Muscle layer of duodenum (tissue), 2 donors: ENCODE data around the gene NCR1.
"Not testable (repeated sequence)": the region's sequence is repeated elsewhere in the genome, so short reads cannot be mapped to it uniquely, and the experiment has no call there.

Experiments used
- H3K27ac ChIP-seq: one replicate; pipeline ENCODE4 v1.7.0; 2013; ENCODE audit warnings: mild to moderate bottlenecking, low read length
- H3K27me3 ChIP-seq: one replicate; pipeline ENCODE4 v1.7.0; 2013; ENCODE audit warnings: low read depth, mild to moderate bottlenecking, control low read depth, low read length
- H3K36me3 ChIP-seq, 2 donors: one replicate each; pipeline ENCODE4 v1.7.0; 2013; ENCODE audit warnings: low read length in 2 of 2, control low read depth in 1 of 2, mild to moderate bottlenecking in 1 of 2; ENCODE audit not compliant: insufficient read depth in 2 of 2, control insufficient read depth in 1 of 2
- H3K4me1 ChIP-seq, 2 donors: one replicate each; pipeline ENCODE4 v1.7.0; 2013; ENCODE audit warnings: low read length in 2 of 2, mild to moderate bottlenecking in 2 of 2, control low read depth in 1 of 2, moderate library complexity in 1 of 2; ENCODE audit not compliant: insufficient read depth in 2 of 2, control insufficient read depth in 1 of 2
- H3K4me3 ChIP-seq, 2 donors: one replicate each; pipeline ENCODE4 v1.7.0; 2013; ENCODE audit warnings: low read length in 2 of 2, low read depth in 1 of 2, mild to moderate bottlenecking in 1 of 2
- H3K9me3 ChIP-seq, 2 donors: one replicate each; pipeline ENCODE4 v1.7.0; 2013; ENCODE audit warnings: low read length in 2 of 2, control low read depth in 1 of 2, mild to moderate bottlenecking in 1 of 2; ENCODE audit not compliant: control insufficient read depth in 1 of 2
- donor health status: healthy.

The NCR1 gene, protein sequence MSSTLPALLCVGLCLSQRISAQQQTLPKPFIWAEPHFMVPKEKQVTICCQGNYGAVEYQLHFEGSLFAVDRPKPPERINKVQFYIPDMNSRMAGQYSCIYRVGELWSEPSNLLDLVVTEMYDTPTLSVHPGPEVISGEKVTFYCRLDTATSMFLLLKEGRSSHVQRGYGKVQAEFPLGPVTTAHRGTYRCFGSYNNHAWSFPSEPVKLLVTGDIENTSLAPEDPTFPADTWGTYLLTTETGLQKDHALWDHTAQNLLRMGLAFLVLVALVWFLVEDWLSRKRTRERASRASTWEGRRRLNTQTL

DNA sequence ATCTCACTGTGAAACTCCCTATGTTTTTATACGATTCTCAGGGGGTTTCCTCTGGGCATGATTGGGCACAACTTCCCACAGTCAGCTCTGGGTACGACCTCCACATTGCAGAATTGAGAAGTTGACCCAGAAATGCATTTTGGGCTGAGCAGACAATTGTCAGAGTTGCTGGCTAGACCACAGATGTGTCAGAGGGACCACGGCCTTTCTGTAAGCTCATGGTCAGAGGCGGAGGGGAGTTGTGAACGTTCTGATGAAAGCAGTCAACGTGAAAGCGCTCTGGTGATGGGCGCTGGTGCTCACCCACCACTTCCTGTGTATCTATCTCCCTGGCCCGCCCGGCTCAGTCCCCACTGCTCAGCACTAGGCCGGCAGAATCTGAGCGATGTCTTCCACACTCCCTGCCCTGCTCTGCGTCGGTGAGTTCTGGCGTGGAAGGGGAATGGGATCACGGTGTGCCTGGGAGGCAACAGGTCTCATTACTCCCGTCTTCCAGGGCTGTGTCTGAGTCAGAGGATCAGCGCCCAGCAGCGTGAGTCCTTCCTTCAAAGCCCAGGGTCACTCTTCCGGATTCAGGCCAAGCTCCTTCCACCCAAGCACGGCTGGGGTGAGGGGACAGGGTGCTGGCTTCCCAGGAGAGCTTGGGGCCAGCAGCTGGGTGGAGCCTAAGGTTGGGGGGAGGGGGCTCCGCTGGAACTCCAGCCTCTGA lies at the start of gene NCR1:
Gene NCR1 (plus strand): TSS at position 346 of the 709 bp plus-strand sequence. CDS start 40 bp downstream, at position 386.
- Histone ChIP-seq H3K4me1 (no peaks in the 10 kb centered on the region), H3K27me3 (no peaks in the 10 kb centered on the region), H3K27ac (no peak within 1 kb of the TSS), H3K36me3 (no peaks in the 10 kb centered on the region), H3K4me3 (no peak within 1 kb of the TSS), H3K9me3 (no peaks in the 10 kb centered on the region)

GRCh38 chr19:54858476-54858875 lies 47.5 kb upstream of the NCR1 start:
- not testable (repeated sequence) for H3K27me3 ChIP-seq, H3K4me3 ChIP-seq, H3K27ac ChIP-seq, H3K36me3 ChIP-seq, H3K9me3 ChIP-seq, H3K4me1 ChIP-seq

GRCh38 chr19:54859421-54859820 lies 46.5 kb upstream of the NCR1 start:
- H3K36me3 ChIP-seq, H3K4me1 ChIP-seq, H3K9me3 ChIP-seq, H3K27ac ChIP-seq, H3K4me3 ChIP-seq, H3K27me3 ChIP-seq: not testable (repeated sequence)

GRCh38 chr19:54863459-54863858 lies 42.5 kb upstream of the NCR1 start:
- not testable (repeated sequence) for H3K9me3 ChIP-seq, H3K27me3 ChIP-seq, H3K4me1 ChIP-seq, H3K4me3 ChIP-seq, H3K27ac ChIP-seq, H3K36me3 ChIP-seq

- no peaks in the 10 kb centered on the region for H3K4me1 ChIP-seq
- no peak overlapping the region for H3K27ac ChIP-seq
- no peaks in the 10 kb centered on the region for H3K9me3 ChIP-seq
- no peak overlapping the region for H3K4me3 ChIP-seq
- H3K27me3 ChIP-seq = no peaks in the 10 kb centered on the region
- no peaks in the 10 kb centered on the region for H3K36me3 ChIP-seq
These were observed 34.3 kb upstream of the NCR1 start for GRCh38 chr19:54871696-54872095.

DNA sequence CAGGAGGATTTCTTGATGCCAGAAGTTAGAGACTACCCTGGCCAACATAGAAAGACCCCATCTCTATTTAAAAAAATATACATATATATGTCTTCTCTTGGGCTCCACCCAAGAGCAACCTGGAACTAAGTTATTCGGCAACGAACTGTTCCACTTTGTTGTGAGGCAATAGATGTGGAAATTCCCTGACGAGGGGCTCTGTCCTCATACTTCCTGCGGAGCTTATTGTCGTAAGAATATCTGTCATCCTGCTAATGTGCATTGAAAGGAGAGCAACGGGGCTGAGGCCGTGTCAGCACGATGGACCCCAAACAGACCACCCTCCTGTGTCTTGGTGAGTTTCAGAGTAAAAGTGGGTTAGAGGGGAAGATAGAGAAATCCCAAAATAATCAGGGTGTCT lies 32.0 kb upstream of the NCR1 start, which contains the start of gene FCAR:
Gene FCAR (plus strand): TSS at position 246 of the 400 bp plus-strand sequence. CDS start 55 bp downstream, at position 301.
- H3K36me3 ChIP-seq = no peaks in the 10 kb centered on the region
- no peak within 1 kb of the TSS for H3K27ac ChIP-seq
- no peaks in the 10 kb centered on the region for H3K27me3 ChIP-seq
- peak within 1 kb of the TSS in 1 of 2 donors; percentile 21 for H3K4me3 ChIP-seq
- no peaks in the 10 kb centered on the region for H3K4me1 ChIP-seq
- peaks cover 0 to 2% of the 10 kb centered on the region in 2 donors for H3K9me3 ChIP-seq

DNA sequence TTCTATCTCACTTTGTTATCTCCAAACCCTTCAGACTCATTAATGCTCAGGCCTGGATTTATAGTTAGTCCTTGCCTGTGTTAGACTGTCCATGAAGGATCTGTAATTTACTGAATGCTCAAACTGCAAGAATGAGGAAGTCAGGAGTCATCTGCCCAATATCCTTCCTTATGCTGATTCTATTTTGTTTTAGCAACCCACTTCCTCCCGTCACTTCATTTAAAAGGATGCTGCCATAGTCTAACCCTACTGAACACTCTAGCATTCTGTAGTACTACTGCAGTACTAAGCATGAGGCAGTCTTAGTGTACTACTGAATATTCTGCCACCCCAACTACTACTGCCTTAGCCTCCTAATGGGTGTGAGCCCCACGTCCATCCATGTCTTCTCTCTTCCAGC lies 30.4 kb upstream of the NCR1 start:
- H3K4me1 ChIP-seq = no peaks in the 10 kb centered on the region
- H3K36me3 ChIP-seq = no peaks in the 10 kb centered on the region
- no peak overlapping the region for H3K27ac ChIP-seq
- peaks cover 0 to 2% of the 10 kb centered on the region in 2 donors for H3K9me3 ChIP-seq
- H3K4me3 ChIP-seq = no peak overlapping the region
- no peaks in the 10 kb centered on the region for H3K27me3 ChIP-seq

DNA sequence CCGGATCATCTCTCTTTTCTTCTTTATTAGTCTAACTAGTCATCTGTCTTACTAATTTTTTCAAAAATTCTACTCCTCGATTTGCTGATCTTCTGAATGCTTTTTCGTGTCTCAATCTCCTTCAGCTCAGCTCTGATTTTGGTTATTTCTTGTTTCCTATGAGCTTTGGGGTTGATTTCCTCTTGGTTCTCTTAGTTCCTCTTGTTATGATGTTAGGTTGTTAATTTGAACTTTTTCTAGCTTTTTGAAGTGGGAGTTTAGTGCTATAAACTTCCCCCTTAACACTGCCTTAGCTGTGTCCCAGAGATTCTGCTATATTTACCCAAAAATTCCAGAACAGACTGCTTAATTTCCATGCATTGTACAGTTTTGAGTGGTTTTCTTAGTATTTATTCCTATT lies 28.5 kb upstream of the NCR1 start:
- H3K4me3 ChIP-seq = no peak overlapping the region
- no peak overlapping the region for H3K27ac ChIP-seq
- H3K4me1 ChIP-seq = no peaks in the 10 kb centered on the region
- H3K27me3 ChIP-seq = no peaks in the 10 kb centered on the region
- H3K9me3 ChIP-seq = peaks cover 0 to 2% of the 10 kb centered on the region in 2 donors
- H3K36me3 ChIP-seq = no peaks in the 10 kb centered on the region

- H3K27ac ChIP-seq = no peak overlapping the region
- no peaks in the 10 kb centered on the region for H3K4me1 ChIP-seq
- no peaks in the 10 kb centered on the region for H3K36me3 ChIP-seq
- no peak overlapping the region for H3K4me3 ChIP-seq
- H3K27me3 ChIP-seq = no peaks in the 10 kb centered on the region
- peaks cover 0 to 1% of the 10 kb centered on the region in 2 donors for H3K9me3 ChIP-seq
These were observed 24.1 kb upstream of the NCR1 start for GRCh38 chr19:54881884-54882283.

DNA sequence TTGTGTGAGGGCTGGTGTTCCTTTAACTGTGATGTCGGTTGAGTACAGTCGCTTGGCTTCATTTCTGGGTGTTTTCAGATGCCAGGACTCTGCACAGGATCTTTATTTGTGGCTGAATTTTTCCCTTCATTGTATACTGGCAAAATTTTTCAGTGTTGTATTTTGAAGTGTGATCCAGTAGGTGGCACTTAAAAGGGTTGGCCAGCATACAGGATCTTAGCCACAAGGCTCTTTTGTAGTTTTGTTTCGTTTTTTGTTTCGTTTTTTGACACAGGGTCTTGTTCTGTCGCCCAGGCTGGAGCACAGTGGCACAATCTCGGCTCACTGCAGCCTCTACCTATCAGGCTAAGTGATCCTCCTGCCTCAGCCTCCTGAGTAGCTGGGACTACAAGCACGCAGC lies 23.2 kb upstream of the NCR1 start:
- Histone ChIP-seq H3K27me3 (no peaks in the 10 kb centered on the region), H3K36me3 (no peaks in the 10 kb centered on the region), H3K27ac (no peak overlapping the region), H3K9me3 (no peaks in the 10 kb centered on the region), H3K4me3 (no peak overlapping the region), H3K4me1 (no peaks in the 10 kb centered on the region)

GRCh38 chr19:54883228-54883627 lies 22.7 kb upstream of the NCR1 start:
- Histone ChIP-seq H3K9me3 (no peaks in the 10 kb centered on the region), H3K27ac (no peak overlapping the region), H3K4me3 (no peak overlapping the region), H3K36me3 (no peaks in the 10 kb centered on the region), H3K4me1 (no peaks in the 10 kb centered on the region), H3K27me3 (no peaks in the 10 kb centered on the region)
